Measurements from ENCODE around the gene MED12L.

The MED12L gene

DNA sequence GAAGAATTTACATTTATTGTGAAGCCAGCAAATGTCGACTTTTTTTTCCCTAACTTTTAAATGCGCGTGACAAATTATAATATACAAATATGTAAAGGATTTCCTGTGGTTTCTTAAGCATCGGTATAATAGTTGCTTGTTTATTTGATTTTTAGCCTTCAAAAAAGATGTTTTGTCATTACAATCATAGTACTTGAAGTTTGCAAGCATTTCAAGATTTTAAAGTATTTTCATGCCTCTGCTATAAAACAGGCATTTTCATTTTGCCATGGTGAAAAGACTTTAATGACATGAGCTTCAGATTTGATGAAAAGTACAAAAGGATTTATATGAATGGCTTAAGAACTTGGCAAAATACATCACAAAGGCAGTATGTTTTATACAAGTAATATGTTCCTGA, 308.5 kb downstream of the MED12L start:
- in situ Hi-C loops (cut with MboI; ENCODE audit: low sequenced_read_pairs): no loop called here

GRCh38 chr3:151394611-151395010, 309.1 kb downstream of the MED12L start:
- in situ Hi-C loops (cut with MboI; ENCODE audit: low sequenced_read_pairs): no loop called here

- in situ Hi-C loops (cut with MboI; ENCODE audit: low sequenced_read_pairs): no loop called here
Observed at GRCh38 chr3:151395806-151396205, 310.3 kb downstream of the MED12L start.

GRCh38 chr3:151398895-151399294, 313.4 kb downstream of the MED12L start:
- in situ Hi-C loops (cut with MboI; ENCODE audit: low sequenced_read_pairs): no loop called here

GRCh38 chr3:151400341-151400740, 314.9 kb downstream of the MED12L start:
- in situ Hi-C loops (cut with MboI; ENCODE audit: low sequenced_read_pairs): no loop called here

DNA sequence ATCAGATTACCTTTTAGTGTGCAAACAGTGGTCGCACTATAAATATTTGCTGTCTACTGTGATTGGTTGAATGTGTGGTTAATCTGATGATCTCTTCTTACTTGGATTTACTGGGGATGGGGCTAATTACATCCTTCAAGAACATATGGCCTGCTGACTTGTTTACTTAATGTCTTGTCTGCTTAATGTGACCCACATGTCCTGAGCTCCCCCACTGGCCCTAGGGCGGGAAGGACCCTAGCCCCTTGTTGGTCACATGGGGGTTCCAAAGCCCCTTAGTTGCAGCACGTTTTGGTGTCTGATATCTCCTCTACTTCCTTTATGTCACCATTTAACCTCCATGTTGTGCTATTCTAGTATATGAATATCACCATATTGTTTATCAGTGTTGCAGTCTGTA, 316.9 kb downstream of the MED12L start:
- in situ Hi-C loops (cut with MboI; ENCODE audit: low sequenced_read_pairs): no loop called here

DNA sequence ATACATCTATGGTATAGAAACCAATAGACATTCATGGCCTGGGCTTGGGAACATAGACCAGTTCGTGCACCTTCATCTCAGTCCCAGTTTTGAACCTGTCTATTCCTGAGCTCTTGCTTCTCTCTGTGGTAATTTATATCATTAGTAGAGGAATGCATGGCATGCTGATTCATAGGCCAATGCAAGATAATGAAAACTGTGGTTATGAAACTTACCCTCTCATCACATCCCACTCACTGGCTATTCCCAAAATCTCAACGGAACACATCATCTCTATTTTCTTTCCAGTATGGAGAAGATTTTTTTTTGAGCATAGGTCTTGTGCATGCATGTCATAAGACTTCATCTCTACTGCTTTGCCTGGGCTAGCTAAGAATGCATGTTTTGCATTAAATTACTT, 317.8 kb downstream of the MED12L start:
- in situ Hi-C loops (cut with MboI; ENCODE audit: low sequenced_read_pairs): no loop called here

DNA sequence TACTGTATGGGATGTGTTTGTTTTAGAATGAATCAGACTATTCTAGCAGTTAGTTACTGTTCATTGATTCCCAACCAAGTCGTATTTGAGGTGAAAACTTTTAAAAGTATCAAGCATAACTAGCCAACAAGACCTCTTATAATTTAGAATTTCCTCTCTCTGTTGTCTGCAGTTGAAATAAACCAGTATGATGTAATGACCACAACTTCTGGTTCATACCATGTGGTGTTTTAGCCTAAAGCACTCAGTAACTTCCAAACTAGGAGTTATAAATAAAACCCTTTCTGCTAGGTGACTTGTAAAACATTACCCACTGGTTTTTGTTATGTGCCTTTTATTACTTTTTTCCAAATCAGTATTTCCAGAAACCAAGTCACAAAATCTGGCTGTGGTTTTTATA, 318.9 kb downstream of the MED12L start:
- in situ Hi-C loops (cut with MboI; ENCODE audit: low sequenced_read_pairs): no loop called here

DNA sequence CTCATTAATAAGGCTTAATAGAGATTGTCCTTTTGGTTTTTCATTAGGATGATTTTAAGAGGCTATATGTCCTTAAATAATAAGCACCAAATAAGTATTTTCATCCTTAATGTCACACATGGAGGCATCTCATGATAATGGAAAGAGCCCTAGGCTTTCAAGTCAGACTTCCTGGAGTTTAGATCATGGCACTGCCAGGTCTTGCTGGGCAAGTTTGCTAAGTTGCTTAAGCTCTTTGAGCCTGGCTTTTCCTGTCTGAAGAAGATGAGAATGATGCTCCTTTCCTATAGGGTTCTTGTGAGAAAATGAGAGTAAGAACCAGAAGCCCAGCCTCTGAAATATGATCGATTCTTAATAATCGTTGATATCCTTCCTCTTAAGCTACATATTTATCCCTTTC, 322.5 kb downstream of the MED12L start:
- in situ Hi-C loops (cut with MboI; ENCODE audit: low sequenced_read_pairs): no loop called here

DNA sequence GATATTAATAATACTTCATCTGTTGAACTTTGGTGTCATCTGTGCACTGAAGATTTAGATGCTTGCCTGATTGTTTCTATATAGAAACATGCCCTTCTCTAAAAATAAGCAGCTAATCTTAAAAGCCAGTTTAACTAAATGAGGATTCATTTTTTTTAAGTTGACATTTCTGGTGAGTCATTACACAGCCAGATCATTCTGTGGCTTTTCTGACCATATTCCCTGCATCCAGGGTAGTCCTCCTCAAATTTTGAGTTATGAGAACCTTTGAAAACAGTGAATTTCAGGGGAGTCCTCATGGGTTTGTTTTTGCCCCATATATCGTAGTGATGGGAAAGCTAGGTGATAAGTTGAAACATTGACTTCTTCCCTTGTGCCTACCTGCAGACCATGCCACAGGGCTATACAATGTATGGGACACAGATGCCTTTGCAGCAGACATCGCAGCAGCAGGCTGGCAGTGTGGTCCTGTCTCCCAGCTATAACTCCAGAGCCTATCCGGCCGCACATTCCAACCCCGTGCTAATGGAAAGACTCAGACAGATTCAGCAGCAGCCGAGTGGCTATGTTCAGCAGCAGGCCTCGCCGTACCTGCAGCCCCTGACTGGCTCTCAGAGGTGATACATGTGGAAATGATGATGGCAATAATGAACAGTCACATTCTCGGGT, 325.6 kb downstream of the MED12L start:
- in situ Hi-C loops (cut with MboI; ENCODE audit: low sequenced_read_pairs): no loop called here

- in situ Hi-C loops (cut with MboI; ENCODE audit: low sequenced_read_pairs): no loop called here
Observed at GRCh38 chr3:151412989-151413388, 327.5 kb downstream of the MED12L start.

- in situ Hi-C loops (cut with MboI; ENCODE audit: low sequenced_read_pairs): no loop called here
Observed at GRCh38 chr3:151415289-151415688, 329.8 kb downstream of the MED12L start.

- in situ Hi-C loops (cut with MboI; ENCODE audit: low sequenced_read_pairs): no loop called here
Observed at GRCh38 chr3:151419806-151420205, 334.3 kb downstream of the MED12L start.

DNA sequence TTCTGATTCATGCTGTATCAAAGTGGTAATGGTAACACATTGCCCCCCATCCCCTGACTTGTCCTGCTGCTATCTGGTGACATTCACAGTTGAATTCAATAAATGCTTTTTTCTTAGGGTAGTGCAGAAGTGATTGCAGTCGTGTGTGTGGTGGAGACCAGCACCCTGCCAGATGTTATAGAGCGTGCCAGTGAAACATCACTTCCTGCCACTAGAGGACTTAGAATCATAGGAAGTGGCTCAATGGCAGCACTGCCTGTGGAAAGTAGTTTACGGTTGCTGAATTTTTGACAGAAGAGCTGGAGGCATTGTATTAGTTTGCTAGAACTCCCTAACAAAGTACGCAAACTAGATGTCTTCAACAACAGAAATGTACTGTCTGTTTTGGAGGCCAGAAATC, 336.5 kb downstream of the MED12L start:
- in situ Hi-C loops (cut with MboI; ENCODE audit: low sequenced_read_pairs): no loop called here

DNA sequence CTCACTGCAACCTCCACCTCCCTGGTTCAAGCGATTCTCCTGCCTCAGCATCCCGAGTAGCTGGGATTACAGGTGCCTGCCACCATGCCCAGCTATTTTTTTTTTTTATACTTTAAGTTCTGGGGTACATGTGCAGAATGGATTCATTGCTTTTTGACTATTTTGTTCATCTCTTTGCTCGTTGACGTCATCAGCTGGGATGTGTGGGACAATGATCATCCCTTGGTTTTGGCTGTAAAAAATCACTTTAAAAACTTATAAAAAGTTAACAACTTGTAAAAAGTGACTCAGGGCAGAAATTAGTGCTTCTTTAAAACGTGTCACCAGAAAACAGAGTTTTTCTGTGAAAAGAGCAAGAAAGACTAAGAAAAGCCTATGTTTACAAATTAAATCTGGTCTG, 337.6 kb downstream of the MED12L start:
- in situ Hi-C loops (cut with MboI; ENCODE audit: low sequenced_read_pairs): no loop called here

DNA sequence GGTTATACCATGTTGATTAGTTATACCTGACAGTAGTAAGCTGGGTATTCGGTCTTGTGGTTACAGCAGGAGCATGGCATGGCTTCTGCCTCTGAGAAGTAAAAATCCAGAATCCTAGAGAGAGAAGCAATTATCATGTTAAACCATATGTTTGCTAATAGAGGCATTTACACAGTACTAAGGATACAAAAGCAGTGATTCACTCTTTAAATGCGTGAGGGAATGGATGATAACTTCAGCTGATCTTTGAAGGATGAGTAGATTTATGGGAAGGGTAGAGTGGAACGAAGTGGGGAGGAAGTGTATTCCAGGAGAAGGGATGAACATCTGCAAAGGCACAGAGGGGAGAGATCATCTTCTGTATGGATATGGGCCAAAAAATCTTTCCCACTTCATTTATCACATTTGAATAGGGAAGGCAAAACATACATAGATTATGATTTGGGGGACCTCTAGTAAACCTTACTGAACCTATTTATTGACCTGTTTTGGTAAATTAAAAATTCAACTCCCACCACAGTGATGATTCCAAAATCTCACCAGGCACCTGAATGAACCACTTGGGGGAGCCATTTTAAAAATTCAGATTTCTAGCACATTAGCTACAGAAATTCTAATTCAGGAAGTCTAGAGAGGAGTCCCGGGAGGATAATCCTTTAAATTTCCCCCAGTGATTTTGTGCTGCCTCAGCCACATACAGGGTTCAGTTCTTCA, 340.3 kb downstream of the MED12L start:
- in situ Hi-C loops (cut with MboI; ENCODE audit: low sequenced_read_pairs): loop anchor here (25.0 kb wide), 3 partner anchors 412 to 1137 kb away; no protein-coding TSS in a partner anchor

GRCh38 chr3:151426341-151426657, 340.8 kb downstream of the MED12L start:
- in situ Hi-C loops (cut with MboI; ENCODE audit: low sequenced_read_pairs): loop anchor here (25.0 kb wide), 3 partner anchors 411 to 1136 kb away; no protein-coding TSS in a partner anchor

GRCh38 chr3:151428386-151428785, 342.9 kb downstream of the MED12L start:
- in situ Hi-C loops (cut with MboI; ENCODE audit: low sequenced_read_pairs): loop anchor here (25.0 kb wide), 3 partner anchors 409 to 1134 kb away; no protein-coding TSS in a partner anchor

GRCh38 chr3:151430821-151431484, 345.5 kb downstream of the MED12L start:
- in situ Hi-C loops (cut with MboI; ENCODE audit: low sequenced_read_pairs): loop anchor here (25.0 kb wide), 3 partner anchors 406 to 1131 kb away; no protein-coding TSS in a partner anchor

DNA sequence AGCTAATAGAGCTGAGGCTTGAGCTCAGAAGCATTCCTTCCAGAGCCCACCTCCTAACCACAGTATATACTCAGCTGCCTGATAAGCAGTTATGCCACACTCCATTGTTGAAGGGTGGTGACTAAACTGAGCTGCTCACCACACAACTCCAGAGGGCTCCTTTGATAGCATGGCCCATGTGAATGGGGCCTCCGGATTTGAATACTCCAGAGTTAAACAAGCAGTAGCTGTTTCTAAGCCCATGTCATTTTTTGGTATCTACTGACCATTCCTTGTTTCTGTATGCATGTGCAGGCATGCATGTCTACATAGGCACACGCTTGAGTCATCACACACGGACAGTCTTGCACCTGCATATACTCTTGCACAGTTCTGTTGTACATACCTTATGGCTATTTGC, 346.5 kb downstream of the MED12L start:
- in situ Hi-C loops (cut with MboI; ENCODE audit: low sequenced_read_pairs): loop anchor here (25.0 kb wide), 3 partner anchors 405 to 1130 kb away; no protein-coding TSS in a partner anchor

- in situ Hi-C loops (cut with MboI; ENCODE audit: low sequenced_read_pairs): loop anchor here (25.0 kb wide), 3 partner anchors 405 to 1130 kb away; no protein-coding TSS in a partner anchor
Observed at GRCh38 chr3:151432616-151433372, 347.3 kb downstream of the MED12L start.
